OCI-LY1 (cell line): Measurements from ENCODE around the gene ADCY1.

Experiments used
- H2AFZ ChIP-seq: fragments of 200-600 bp; sonication (generic), shearing (Covaris generic); 2 replicates; pipeline ENCODE4 v1.6.0; 2014; ENCODE audit warnings: antibody characterized with exemption, mild to moderate bottlenecking, low read length
- H3F3A ChIP-seq: fragments of 200-600 bp; sonication (generic), shearing (Covaris generic); 2 replicates; pipeline ENCODE4 v1.6.0; 2014; ENCODE audit warnings: mild to moderate bottlenecking, antibody characterized with exemption, low read length, moderate library complexity; ENCODE audit not compliant: insufficient read depth
- H3K27ac ChIP-seq: fragments of 200-600 bp; sonication (generic); 2 replicates; pipeline ENCODE4 v1.5.1; 2014; ENCODE audit warnings: low read length, mixed run types, mild to moderate bottlenecking, low read depth; ENCODE audit not compliant: poor library complexity, severe bottlenecking
- H3K27me3 ChIP-seq: fragments of 200-600 bp; sonication (generic); 2 replicates; pipeline ENCODE4 v1.6.0; 2014; ENCODE audit warnings: antibody characterized with exemption, mild to moderate bottlenecking, low read length, moderate library complexity; ENCODE audit not compliant: insufficient read depth
- H3K36me3 ChIP-seq: fragments of 200-600 bp; sonication (generic); 2 replicates; pipeline ENCODE4 v1.6.1; 2014; ENCODE audit warnings: mild to moderate bottlenecking, antibody characterized with exemption, low read length, moderate library complexity, mixed read lengths; ENCODE audit not compliant: insufficient read depth
- H3K4me1 ChIP-seq: fragments of 200-600 bp; sonication (generic); 2 replicates; pipeline ENCODE4 v1.5.1; 2014; ENCODE audit warnings: mild to moderate bottlenecking, low read length, moderate library complexity; ENCODE audit not compliant: insufficient read depth, severe bottlenecking
- H3K4me2 ChIP-seq: fragments of 200-600 bp; sonication (generic), shearing (Covaris generic); 2 replicates; pipeline ENCODE4 v1.6.1; 2014; ENCODE audit warnings: low read length
- H3K4me3 ChIP-seq: fragments of 200-600 bp; sonication (generic); 2 replicates; pipeline ENCODE4 v1.5.1; 2014; ENCODE audit warnings: low read length, low read depth, mild to moderate bottlenecking, mixed read lengths; ENCODE audit not compliant: poor library complexity, severe bottlenecking
- H3K79me2 ChIP-seq: fragments of 200-600 bp; shearing (Covaris generic); 2 replicates; pipeline ENCODE4 v1.6.1; 2016; ENCODE audit warnings: mixed run types, low read length, mixed read lengths; ENCODE audit not compliant: insufficient read depth
- H3K9ac ChIP-seq: fragments of 200-600 bp; sonication (generic), shearing (Covaris generic); 2 replicates; pipeline ENCODE4 v1.6.1; 2014; ENCODE audit warnings: mild to moderate bottlenecking, low read length, mixed read lengths
- H3K9me2 ChIP-seq: fragments of 200-600 bp; sonication (generic), shearing (Covaris generic); 2 replicates; pipeline ENCODE4 v1.6.1; 2014; ENCODE audit warnings: low read depth, mild to moderate bottlenecking, low read length, mixed read lengths
- H3K9me3 ChIP-seq: fragments of 200-600 bp; shearing (Covaris generic); 2 replicates; pipeline ENCODE4 v1.6.1; 2014; ENCODE audit warnings: low read length, mixed read lengths
- H4K20me1 ChIP-seq: fragments of 200-600 bp; sonication (generic), shearing (Covaris generic); 2 replicates; pipeline ENCODE4 v1.6.0; 2016; ENCODE audit warnings: mild to moderate bottlenecking, low read length; ENCODE audit not compliant: insufficient read depth
- EZH2 ChIP-seq: fragments of 200-600 bp; sonication (generic), shearing (Covaris generic); IDR thresholded peaks from 2 replicates; pipeline ENCODE4 v1.8.0; 2017; ENCODE audit warnings: borderline replicate concordance, mixed run types, mild to moderate bottlenecking, antibody characterized with exemption, low read length, moderate library complexity, mixed read lengths
- TF ChIP-seq, protein P1 (sequence below): fragments of 200-600 bp; sonication (generic), shearing (Covaris generic); IDR thresholded peaks from 2 replicates; pipeline ENCODE4 v1.5.1; 2017; ENCODE audit warnings: mild to moderate bottlenecking, antibody characterized with exemption, low read length, moderate library complexity, mixed read lengths

ADCY1 gene

DNA sequence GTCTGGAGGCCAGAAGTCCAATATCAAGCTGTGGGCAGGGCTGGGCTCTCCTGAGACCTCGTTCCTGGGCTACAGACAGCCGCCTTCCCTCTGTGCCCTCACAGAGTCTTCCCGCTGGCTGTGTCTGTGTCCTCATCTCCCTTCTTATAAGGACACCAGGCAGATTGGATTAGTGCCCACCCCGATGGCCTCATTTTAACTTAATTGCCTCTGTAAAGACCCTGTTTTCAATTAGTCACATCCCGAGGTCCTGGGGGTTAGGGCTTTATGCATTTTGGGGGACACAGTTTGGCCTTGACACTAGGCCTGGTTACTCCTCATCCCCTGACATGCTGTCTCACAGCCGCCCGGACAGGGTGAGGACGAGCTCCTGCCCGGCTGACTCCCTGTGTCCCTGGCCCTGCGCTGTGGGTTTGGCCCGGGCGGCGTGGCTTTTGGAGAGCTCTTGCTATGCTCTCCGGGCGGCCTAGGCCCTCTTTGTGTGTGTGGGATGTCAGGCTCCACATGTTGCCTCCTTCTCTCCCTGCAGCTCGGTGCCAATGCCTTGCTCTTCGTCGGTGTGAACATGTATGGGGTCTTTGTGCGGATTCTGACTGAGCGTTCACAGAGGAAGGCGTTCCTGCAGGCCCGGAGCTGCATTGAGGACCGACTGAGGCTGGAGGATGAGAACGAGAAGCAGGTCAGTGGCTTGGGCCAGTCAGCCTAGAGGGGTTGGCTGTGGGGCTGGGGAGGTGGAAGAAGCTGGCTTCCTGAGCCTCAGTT lies 18.2 kb downstream of the ADCY1 start:
- Histone ChIP-seq H3K27me3 (peaks cover 11% of the 10 kb centered on the region; the same call in 1 of the 2 replicates), H3K27ac (no peak overlapping the region), H3K4me2 (no peak overlapping the region), H2AFZ (no peak overlapping the region), H3K9ac (no peak overlapping the region), H3K79me2 (no peaks in the 10 kb centered on the region), H3K9me3 (no peaks in the 10 kb centered on the region), H4K20me1 (no peaks in the 10 kb centered on the region), H3K4me1 (no peaks in the 10 kb centered on the region), H3K4me3 (no peak overlapping the region), H3K9me2 (no peaks in the 10 kb centered on the region), H3K36me3 (no peaks in the 10 kb centered on the region), H3F3A (no peaks in the 10 kb centered on the region)
- TF ChIP-seq, protein P1, sequence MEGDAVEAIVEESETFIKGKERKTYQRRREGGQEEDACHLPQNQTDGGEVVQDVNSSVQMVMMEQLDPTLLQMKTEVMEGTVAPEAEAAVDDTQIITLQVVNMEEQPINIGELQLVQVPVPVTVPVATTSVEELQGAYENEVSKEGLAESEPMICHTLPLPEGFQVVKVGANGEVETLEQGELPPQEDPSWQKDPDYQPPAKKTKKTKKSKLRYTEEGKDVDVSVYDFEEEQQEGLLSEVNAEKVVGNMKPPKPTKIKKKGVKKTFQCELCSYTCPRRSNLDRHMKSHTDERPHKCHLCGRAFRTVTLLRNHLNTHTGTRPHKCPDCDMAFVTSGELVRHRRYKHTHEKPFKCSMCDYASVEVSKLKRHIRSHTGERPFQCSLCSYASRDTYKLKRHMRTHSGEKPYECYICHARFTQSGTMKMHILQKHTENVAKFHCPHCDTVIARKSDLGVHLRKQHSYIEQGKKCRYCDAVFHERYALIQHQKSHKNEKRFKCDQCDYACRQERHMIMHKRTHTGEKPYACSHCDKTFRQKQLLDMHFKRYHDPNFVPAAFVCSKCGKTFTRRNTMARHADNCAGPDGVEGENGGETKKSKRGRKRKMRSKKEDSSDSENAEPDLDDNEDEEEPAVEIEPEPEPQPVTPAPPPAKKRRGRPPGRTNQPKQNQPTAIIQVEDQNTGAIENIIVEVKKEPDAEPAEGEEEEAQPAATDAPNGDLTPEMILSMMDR = no peak
- TF ChIP-seq EZH2 = no peak

- Histone ChIP-seq H2AFZ (no peak overlapping the region), H3K9me2 (no peaks in the 10 kb centered on the region), H3K9me3 (no peaks in the 10 kb centered on the region), H3K4me1 (no peaks in the 10 kb centered on the region), H3K27ac (no peak overlapping the region), H3K4me2 (no peak overlapping the region), H3K4me3 (no peak overlapping the region), H3K36me3 (no peaks in the 10 kb centered on the region), H3K79me2 (no peaks in the 10 kb centered on the region), H3K27me3 (peaks cover 11% of the 10 kb centered on the region; the same call in 1 of the 2 replicates), H4K20me1 (no peaks in the 10 kb centered on the region), H3F3A (no peaks in the 10 kb centered on the region), H3K9ac (no peak overlapping the region)
- TF ChIP-seq, protein P1 = no peak
- TF ChIP-seq EZH2 = no peak
Observed at GRCh38 chr7:45593121-45593541, 19.0 kb downstream of the ADCY1 start.

DNA sequence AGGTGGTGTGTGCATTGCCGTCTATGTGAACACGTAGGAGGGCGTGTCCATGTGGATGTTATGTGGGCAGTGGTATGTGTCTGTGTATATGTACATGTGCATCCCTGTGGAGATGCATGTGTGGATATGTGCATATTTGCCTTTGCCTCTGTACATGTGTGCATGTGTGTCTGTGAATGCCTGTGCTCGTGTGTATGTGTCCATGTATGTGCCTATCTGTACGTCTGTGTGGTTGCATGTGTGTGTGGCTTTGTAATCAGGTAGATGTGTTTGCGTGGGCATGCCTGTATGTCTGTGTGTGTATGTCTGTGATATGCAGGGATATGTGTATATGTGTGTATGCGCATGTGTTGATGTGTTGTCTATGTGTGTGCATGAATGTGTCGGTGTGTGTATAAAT lies 19.7 kb downstream of the ADCY1 start:
- no peaks in the 10 kb centered on the region for H3K9me3 ChIP-seq
- no peak overlapping the region for H3K4me3 ChIP-seq
- peaks cover 11% of the 10 kb centered on the region; the same call in 1 of the 2 replicates for H3K27me3 ChIP-seq
- H3K4me1 ChIP-seq = no peaks in the 10 kb centered on the region
- no peak overlapping the region for H2AFZ ChIP-seq
- TF ChIP-seq, protein P1 = no peak
- no peak for TF ChIP-seq EZH2
- H4K20me1 ChIP-seq = no peaks in the 10 kb centered on the region
- no peaks in the 10 kb centered on the region for H3K79me2 ChIP-seq
- H3K36me3 ChIP-seq = no peaks in the 10 kb centered on the region
- H3K9ac ChIP-seq = no peak overlapping the region
- no peaks in the 10 kb centered on the region for H3F3A ChIP-seq
- H3K27ac ChIP-seq = no peak overlapping the region
- no peak overlapping the region for H3K4me2 ChIP-seq
- H3K9me2 ChIP-seq = no peaks in the 10 kb centered on the region
